Left ventricle myocardium inferior (tissue), 1 donor: ENCODE data around the gene MTREX. TPM values are rescaled to one million over a fixed set of nuclear protein-coding genes. Genes with fewer than 3 reads are reported as not detected.

Experiments
- DNase-seq: peaks from one replicate; pipeline ENCODE4 v3.0.0-alpha.2; 2020
- H3K27ac ChIP-seq: fragments of 200-600 bp; replicated peaks from 2 replicates; pipeline ENCODE4 v1.8.0; 2021
- H3K27me3 ChIP-seq: fragments of 200-600 bp; 2 replicates; pipeline ENCODE4 v1.8.0; 2021; ENCODE audit warnings: low read depth
- H3K36me3 ChIP-seq: fragments of 200-600 bp; 2 replicates; pipeline ENCODE4 v1.8.0; 2021
- H3K4me1 ChIP-seq: fragments of 200-600 bp; 2 replicates; pipeline ENCODE4 v1.8.0; 2021
- H3K4me3 ChIP-seq: fragments of 200-600 bp; 2 replicates; pipeline ENCODE4 v1.8.0; 2021; ENCODE audit warnings: mild to moderate bottlenecking, moderate library complexity
- H3K9me3 ChIP-seq: fragments of 200-600 bp; replicated peaks from 2 replicates; pipeline ENCODE4 v1.8.0; 2021
- CTCF ChIP-seq: fragments of 200-600 bp; IDR thresholded peaks from 2 replicates; pipeline ENCODE4 v1.8.0; 2021; ENCODE audit warnings: antibody characterized with exemption, mild to moderate bottlenecking, borderline replicate concordance
- intact Hi-C: fragments of 100-400 bp; cut with micrococcal nuclease; formaldehyde crosslinking; loops from one replicate; pipeline ENCODE4 v1.11.0; 2022
- total RNA-seq: library from RNA; stranded (reverse); fragmentation: NEBNext Ultra II Directional; extraction: Animal tissue kit (Norgen Biotek cat#: 25700); gene quantifications from one replicate; pipeline ENCODE4 v1.2.1, GENCODE V29; 2021
- donor health status: DM: no; HTN: yes; CAD: no; lungs with severe emphysema.

Gene MTREX
- total RNA-seq, 1 donor from 2014 or later, result 62.5 TPM

- no peak for DNase-seq
- Histone ChIP-seq H3K9me3 (peaks cover 7% of the 10 kb centered on the region), H3K4me1 (peaks cover 68% of the 10 kb centered on the region), H3K4me3 (peak overlapping the region; percentile 89), H3K36me3 (peaks cover 10% of the 10 kb centered on the region), H3K27me3 (no peaks in the 10 kb centered on the region), H3K27ac (no peak overlapping the region)
- TF ChIP-seq CTCF, result no peak
- intact Hi-C loops, result no loop called here
Observed at GRCh38 chr5:55305345-55305744, 2.4 kb upstream of the MTREX start.

GRCh38 chr5:55306641-55307382 is 977 bp upstream of the MTREX start:
- Histone ChIP-seq H3K27me3 (no peaks in the 10 kb centered on the region), H3K4me3 (peak overlapping the region; percentile 89), H3K27ac (peak overlapping the region; percentile 96), H3K4me1 (peaks cover 83% of the 10 kb centered on the region), H3K9me3 (no peaks in the 10 kb centered on the region), H3K36me3 (no peaks in the 10 kb centered on the region)
- DNase-seq, result no peak
- TF ChIP-seq CTCF, result no peak
- intact Hi-C loops, result no loop called here

GRCh38 chr5:55308254-55308836 is 556 bp downstream of the MTREX start:
- peak overlapping the region; percentile 89 for H3K4me3 ChIP-seq
- no peaks in the 10 kb centered on the region for H3K36me3 ChIP-seq
- TF ChIP-seq CTCF, result no peak
- intact Hi-C loops, result no loop called here
- no peaks in the 10 kb centered on the region for H3K9me3 ChIP-seq
- no peaks in the 10 kb centered on the region for H3K27me3 ChIP-seq
- no peak for DNase-seq
- peak overlapping the region; percentile 96 for H3K27ac ChIP-seq
- peaks cover 97% of the 10 kb centered on the region for H3K4me1 ChIP-seq

- TF ChIP-seq CTCF, result no peak
- Histone ChIP-seq H3K27me3 (no peaks in the 10 kb centered on the region), H3K36me3 (no peaks in the 10 kb centered on the region), H3K4me3 (no peak overlapping the region), H3K4me1 (peaks cover 68% of the 10 kb centered on the region), H3K9me3 (no peaks in the 10 kb centered on the region), H3K27ac (peak overlapping the region; percentile 20)
- intact Hi-C loops, result no loop called here
- DNase-seq, result no peak
Observed at GRCh38 chr5:55313870-55314617, 6.3 kb downstream of the MTREX start.

GRCh38 chr5:55316289-55316688 is 8.5 kb downstream of the MTREX start:
- no peak for TF ChIP-seq CTCF
- H3K27ac ChIP-seq, result no peak overlapping the region
- peaks cover 67% of the 10 kb centered on the region for H3K4me1 ChIP-seq
- DNase-seq, result no peak
- no peak overlapping the region for H3K4me3 ChIP-seq
- H3K9me3 ChIP-seq, result no peaks in the 10 kb centered on the region
- intact Hi-C loops, result no loop called here
- H3K27me3 ChIP-seq, result no peaks in the 10 kb centered on the region
- H3K36me3 ChIP-seq, result no peaks in the 10 kb centered on the region
